ENCODE measurements around the gene RFTN1.

GRCh38 chr3:16374047-16374934 is 139.2 kb downstream of the RFTN1 start:
- TF ChIP-seq CTCF (IDR thresholded peaks at IDR 0.05) (no peak), POLR2A (IDR thresholded peaks at IDR 0.05) (no peak), EP300 (IDR thresholded peaks at IDR 0.05) (no peak)

Measured in ovary (tissue), 3 donors.